Measurements from ENCODE around the gene RAD51AP1. TPM values are rescaled to one million over a fixed set of nuclear protein-coding genes. Genes with fewer than 3 reads are reported as not detected.

RAD51AP1 gene
- total RNA-seq, 1 experiment from 2014 or later, result 64.2 TPM

DNA sequence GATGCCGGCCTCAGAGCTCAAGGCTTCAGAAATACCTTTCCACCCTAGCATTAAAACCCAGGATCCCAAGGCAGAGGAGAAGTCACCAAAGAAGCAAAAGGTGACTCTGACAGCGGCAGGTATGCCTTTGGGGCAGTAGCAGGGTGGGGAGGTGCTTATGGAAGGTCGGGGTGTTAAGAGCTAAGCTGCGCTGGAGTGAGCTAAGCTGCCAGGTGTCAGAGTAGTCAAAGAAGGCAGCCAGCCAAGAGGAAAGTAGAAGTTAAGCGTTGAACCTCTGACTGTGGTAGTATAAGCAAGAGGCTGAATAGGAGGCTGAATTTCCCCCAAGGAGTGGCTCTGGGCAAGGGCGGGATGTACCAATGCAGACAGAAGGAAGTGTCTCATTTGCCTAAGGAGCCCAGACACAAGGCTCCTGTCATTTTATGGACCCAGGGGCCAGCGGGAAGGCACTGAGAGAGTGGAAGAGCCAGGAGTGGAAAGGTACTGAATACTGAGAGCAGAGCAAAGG, 52.5 kb downstream of the RAD51AP1 start:
- DNase-seq (ENCODE audit: low spot score), result no peak

DNA sequence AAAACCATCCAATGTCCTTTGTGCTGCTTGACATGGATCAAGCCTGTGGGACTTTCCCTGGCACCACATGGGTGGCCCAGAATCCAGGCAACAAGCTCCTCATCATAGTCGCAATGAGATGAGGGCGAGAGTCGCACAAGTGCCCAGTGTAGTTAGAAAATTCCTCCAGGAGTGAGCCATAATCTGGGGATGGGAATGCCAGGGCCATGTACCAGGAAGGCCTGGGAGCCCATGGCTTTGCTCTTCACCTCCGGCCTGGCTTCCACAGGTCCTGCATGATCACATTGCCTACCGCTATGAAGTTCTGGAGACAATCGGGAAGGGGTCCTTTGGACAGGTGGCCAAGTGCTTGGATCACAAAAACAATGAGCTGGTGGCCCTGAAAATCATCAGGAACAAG, 57.2 kb downstream of the RAD51AP1 start:
- DNase-seq (ENCODE audit: low spot score), result no peak

DNA sequence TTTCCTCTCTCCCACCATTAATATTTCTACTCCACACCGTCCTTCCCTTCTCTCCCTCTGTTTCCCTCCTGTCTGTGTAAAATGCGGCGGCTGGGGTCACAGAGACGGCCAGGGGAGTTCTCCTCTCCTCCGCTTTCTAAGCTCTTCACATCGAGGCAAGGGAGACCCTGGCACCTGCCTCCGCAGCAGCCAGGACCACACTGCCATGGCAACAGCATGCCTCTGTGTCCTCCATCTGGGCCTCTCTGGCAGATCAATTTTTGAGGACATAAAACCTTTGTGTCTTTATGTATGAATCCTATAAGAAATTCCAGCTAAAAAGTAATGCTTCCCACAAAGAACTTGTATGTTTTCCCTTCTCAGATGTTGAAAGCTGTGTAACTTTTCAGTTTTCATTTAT, 64.7 kb downstream of the RAD51AP1 start:
- DNase-seq (ENCODE audit: low spot score), result no peak

DNA sequence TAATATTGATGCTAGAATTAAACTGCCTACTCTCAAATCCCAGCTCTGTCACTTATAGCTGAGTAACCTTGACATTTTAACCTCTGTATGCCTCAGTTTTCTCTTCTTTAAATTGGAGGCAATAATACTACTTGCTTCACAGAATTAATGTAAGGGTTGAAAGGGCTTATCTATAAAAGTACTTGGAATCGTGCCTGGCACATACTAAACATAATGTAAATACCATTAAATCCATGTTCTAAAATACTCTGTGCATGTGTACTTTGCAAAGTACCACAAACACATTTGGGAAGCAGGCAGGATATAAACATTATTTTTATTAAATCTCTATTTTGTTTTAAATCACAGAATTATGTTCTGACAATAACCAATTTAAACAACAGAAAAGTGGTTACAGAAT, 65.3 kb downstream of the RAD51AP1 start:
- no peak for DNase-seq (ENCODE audit: low spot score)

DNA sequence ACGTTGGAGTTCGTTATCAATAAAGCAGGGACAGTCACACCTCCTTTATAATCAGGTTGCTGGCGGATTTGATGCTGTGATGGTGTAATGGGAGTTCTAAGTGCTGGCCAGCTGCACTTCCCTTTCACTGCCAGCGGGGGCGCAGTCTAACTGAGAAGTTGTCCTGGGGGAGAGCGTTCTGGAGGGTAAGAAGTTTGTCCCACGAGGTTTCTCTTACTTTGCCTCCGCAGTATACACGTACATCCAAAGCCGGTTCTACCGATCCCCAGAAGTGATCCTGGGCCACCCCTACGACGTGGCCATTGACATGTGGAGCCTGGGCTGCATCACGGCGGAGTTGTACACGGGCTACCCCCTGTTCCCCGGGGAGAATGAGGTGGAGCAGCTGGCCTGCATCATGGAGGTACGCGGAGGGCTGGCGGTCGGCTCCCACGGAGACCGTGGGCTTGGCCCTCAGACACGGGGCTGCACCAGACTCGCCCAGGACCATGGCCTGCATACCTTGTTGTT, 66.0 kb downstream of the RAD51AP1 start:
- DNase-seq (ENCODE audit: low spot score), result peak; percentile 88

DNA sequence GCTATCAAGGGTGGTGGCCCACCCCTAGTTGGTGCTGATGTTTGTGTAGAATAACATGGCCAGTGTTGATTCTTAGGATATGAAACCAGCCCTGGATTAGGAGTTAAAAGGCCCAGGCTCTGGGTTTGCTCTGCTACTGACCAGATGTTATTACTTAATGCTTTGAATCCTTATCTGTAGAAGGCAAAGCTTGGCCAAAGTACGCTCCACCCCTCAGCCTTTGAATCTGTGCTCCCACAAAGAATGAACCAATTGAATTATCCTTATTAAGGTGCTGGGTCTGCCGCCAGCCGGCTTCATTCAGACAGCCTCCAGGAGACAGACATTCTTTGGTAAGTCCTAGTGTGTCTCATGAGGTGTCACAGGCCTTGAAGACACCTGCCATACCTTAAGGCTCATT, 68.4 kb downstream of the RAD51AP1 start:
- no peak for DNase-seq (ENCODE audit: low spot score)

DNA sequence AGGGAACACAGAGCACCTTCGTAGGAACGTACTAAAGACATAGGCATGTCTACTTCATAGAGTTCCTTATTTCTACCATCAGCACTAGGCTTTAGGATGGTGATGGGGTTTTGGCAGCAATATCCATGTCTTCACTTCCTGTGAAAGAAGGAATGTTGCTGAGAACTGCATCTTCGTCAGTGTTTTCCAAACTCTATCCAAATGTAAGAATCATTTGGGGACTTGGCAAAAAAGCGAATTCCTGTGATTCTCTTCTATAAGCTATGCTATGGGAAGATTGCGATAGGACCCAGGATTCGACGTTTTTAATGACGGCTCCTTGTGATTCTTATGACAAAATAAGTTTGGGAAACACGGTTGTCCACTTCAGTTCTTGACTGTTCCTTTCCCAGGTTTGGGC, 70.4 kb downstream of the RAD51AP1 start:
- no peak for DNase-seq (ENCODE audit: low spot score)

Other genes with a start within 250 kb of the RAD51AP1 start
- 8.0 and 15.4 TPM in 2 replicates for gene TIGAR, start 217.7 kb upstream of the RAD51AP1 start, total RNA-seq (2014; rRNA removed; shearing (Covaris generic))
- not detected in 2 replicates for gene FGF23, start 159.2 kb upstream of the RAD51AP1 start, total RNA-seq (2014; rRNA removed; shearing (Covaris generic))
- gene FGF6, start 93.1 kb upstream of the RAD51AP1 start, total RNA-seq (2014; rRNA removed; shearing (Covaris generic)), result not detected in 2 replicates
- 104 and 124 TPM in 2 replicates for gene DYRK4, start 23.3 kb downstream of the RAD51AP1 start, total RNA-seq (2014; rRNA removed; shearing (Covaris generic))
- 1.4 and 1.9 TPM in 2 replicates for gene AKAP3, start 110.2 kb downstream of the RAD51AP1 start, total RNA-seq (2014; rRNA removed; shearing (Covaris generic))
- gene NDUFA9, start 110.2 kb downstream of the RAD51AP1 start, total RNA-seq (2014; rRNA removed; shearing (Covaris generic)), result 169 and 181 TPM in 2 replicates
- gene GALNT8, start 181.5 kb downstream of the RAD51AP1 start, total RNA-seq (2014; rRNA removed; shearing (Covaris generic)), result 0.04 TPM in 1 of 2 replicates, not detected in the other